OCI-LY3 (cell line): ENCODE results near the gene PFKL.

ENCODE experiments used
- H2AFZ ChIP-seq: fragments of 200-600, 300-600 bp; shearing (Covaris generic); 2 replicates; pipeline ENCODE4 v1.6.0; 2014; ENCODE audit warnings: antibody characterized with exemption, low read depth, low read length
- H3K27ac ChIP-seq: fragments of 200-600, 300-600 bp; sonication (generic); 2 replicates; pipeline ENCODE4 v1.5.1; 2014; ENCODE audit warnings: mild to moderate bottlenecking, low read length, moderate library complexity, mixed read lengths
- H3K27me3 ChIP-seq: fragments of 200-600, 300-600 bp; sonication (generic); 2 replicates; pipeline ENCODE4 v1.6.1; 2014; ENCODE audit warnings: low read depth, low read length, mixed read lengths
- H3K36me3 ChIP-seq: fragments of 200-600, 300-600 bp; sonication (generic); replicated peaks from 2 replicates; pipeline ENCODE3; 2014; ENCODE audit warnings: low read depth, low read length, mixed read lengths
- H3K4me1 ChIP-seq: fragments of 300-600, 200-600 bp; sonication (generic); 2 replicates; pipeline ENCODE4 v1.6.1; 2014; ENCODE audit warnings: low read length, mixed read lengths
- H3K4me2 ChIP-seq: fragments of 200-600, 300-600 bp; sonication (generic); 2 replicates; pipeline ENCODE4 v1.6.1; 2014; ENCODE audit warnings: low read length, mixed read lengths
- H3K4me3 ChIP-seq: fragments of 300-600, 200-600 bp; sonication (generic); 2 replicates; pipeline ENCODE4 v1.5.1; 2014; ENCODE audit warnings: antibody characterized with exemption, mild to moderate bottlenecking, low read length, moderate library complexity
- H3K79me2 ChIP-seq: fragments of 300-600, 200-600 bp; shearing (Covaris generic); 2 replicates; pipeline ENCODE4 v1.6.1; 2014; ENCODE audit warnings: mild to moderate bottlenecking, low read length, mixed read lengths
- H3K9ac ChIP-seq: fragments of 300-600, 200-600 bp; shearing (Covaris generic); 2 replicates; pipeline ENCODE4 v1.6.0; 2014; ENCODE audit warnings: mild to moderate bottlenecking, low read length, moderate library complexity
- H3K9me3 ChIP-seq: fragments of 200-600, 300-600 bp; shearing (Covaris generic); 2 replicates; pipeline ENCODE4 v1.6.1; 2014; ENCODE audit warnings: low read length, mixed read lengths; ENCODE audit not compliant: insufficient read depth
- H4K20me1 ChIP-seq: fragments of 200-600, 300-600 bp; sonication (generic); 2 replicates; pipeline ENCODE4 v1.6.1; 2016; ENCODE audit warnings: low read length, mixed read lengths; ENCODE audit not compliant: insufficient read depth
- CTCF ChIP-seq: fragments of 200-600, 300-600 bp; sonication (generic); IDR thresholded peaks from 2 replicates; pipeline ENCODE4 v1.5.1; 2014; ENCODE audit warnings: antibody characterized with exemption, low read length, low read depth
- EZH2phosphoT487 ChIP-seq: fragments of 200-600 bp; shearing (Covaris generic); IDR thresholded peaks from 2 replicates; pipeline ENCODE4 v1.6.1; 2018; ENCODE audit warnings: antibody characterized with exemption, mixed run types, low read depth

The PFKL gene

DNA sequence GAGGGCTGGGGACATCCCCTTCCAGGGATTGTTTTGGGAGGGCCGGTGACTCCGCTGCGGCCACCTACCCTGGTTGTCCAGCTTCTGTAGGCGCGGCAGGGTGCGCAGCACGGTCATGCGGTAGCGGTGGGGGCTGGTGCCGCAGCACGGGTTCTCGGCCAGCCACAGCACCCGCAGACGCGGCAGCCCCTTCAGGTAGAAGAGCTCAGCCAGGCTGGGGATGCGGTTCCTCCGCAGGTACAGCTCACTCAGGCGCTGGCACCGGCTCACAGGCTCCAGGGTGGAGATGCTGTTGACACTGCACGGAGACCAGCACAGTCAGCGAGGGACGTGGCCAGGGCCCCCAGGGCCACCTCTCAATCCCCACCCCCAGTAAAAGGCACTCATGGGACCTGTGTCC, 33.1 kb downstream of the PFKL start:
- TF ChIP-seq EZH2phosphoT487 (no peak), CTCF (no peak)
- Histone ChIP-seq H3K79me2 (no peaks in the 10 kb centered on the region), H3K9me3 (no peaks in the 10 kb centered on the region), H3K4me2 (no peak overlapping the region), H3K36me3 (no peaks in the 10 kb centered on the region), H3K27me3 (no peaks in the 10 kb centered on the region), H4K20me1 (no peaks in the 10 kb centered on the region), H2AFZ (no peak overlapping the region), H3K4me3 (no peak overlapping the region), H3K27ac (no peak overlapping the region), H3K4me1 (no peaks in the 10 kb centered on the region), H3K9ac (no peak overlapping the region)

DNA sequence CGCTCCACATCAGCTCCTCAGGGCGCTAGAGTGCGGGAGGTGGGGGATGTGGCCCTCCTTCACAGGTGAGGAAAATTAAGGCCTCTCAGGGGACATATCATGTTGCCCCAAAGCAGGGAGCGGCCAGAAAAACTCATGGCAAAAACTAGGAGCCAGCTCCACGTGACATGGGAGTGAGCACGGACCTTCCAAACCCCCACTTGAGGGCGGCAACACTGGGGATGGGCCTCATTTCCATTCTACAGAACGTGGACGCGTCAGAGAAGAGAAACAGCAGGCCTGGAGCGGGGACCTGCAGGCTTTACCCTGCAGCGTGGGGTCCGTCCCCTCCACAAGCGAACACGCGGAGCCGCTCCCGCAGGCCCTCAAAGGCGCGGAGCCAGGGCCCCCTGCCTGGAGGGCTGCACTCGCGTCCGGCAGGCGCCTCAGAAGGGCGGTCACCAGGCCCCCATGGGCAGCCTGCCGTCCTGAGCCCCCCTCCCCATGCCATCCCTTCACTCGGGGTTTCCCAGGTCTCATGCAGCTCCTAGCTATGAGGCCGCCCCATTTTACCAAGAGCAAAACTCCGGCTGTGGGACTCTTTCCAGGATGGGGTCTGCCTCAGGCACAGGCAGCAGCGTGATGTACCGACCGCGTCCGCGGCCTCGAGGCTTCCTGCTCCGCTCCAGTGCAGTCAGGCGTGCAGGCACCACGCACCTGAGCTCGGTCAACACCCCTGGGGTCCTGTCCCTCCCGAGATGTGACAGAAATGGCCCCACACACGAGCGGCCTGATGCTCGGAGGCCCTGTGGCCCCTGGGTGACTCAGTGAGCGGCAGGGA, 33.9 kb downstream of the PFKL start:
- no peak for TF ChIP-seq CTCF
- TF ChIP-seq EZH2phosphoT487 = no peak

GRCh38 chr21:44334329-44335030, 34.6 kb downstream of the PFKL start:
- TF ChIP-seq CTCF (no peak), EZH2phosphoT487 (no peak)
- Histone ChIP-seq H3K27me3 (no peaks in the 10 kb centered on the region), H3K27ac (no peak overlapping the region), H3K9me3 (no peaks in the 10 kb centered on the region), H3K79me2 (no peaks in the 10 kb centered on the region), H4K20me1 (peaks cover 4% of the 10 kb centered on the region), H3K4me2 (no peak overlapping the region), H2AFZ (no peak overlapping the region), H3K36me3 (no peaks in the 10 kb centered on the region), H3K4me3 (no peak overlapping the region), H3K4me1 (peaks cover 4% of the 10 kb centered on the region; the same call in 1 of the 2 replicates), H3K9ac (no peak overlapping the region)

More for the DNA sequence above, 33.9 kb downstream of the PFKL start:
- Histone ChIP-seq H2AFZ (no peak overlapping the region), H3K4me3 (no peak overlapping the region), H3K27me3 (no peaks in the 10 kb centered on the region), H3K27ac (no peak overlapping the region), H3K9ac (no peak overlapping the region), H3K36me3 (no peaks in the 10 kb centered on the region), H3K4me2 (no peak overlapping the region), H3K79me2 (no peaks in the 10 kb centered on the region), H4K20me1 (peaks cover 4% of the 10 kb centered on the region), H3K9me3 (no peaks in the 10 kb centered on the region), H3K4me1 (peaks cover 4% of the 10 kb centered on the region; the same call in 1 of the 2 replicates)
